ENCODE results near the gene POLRMT. TPM values are rescaled to one million over a fixed set of nuclear protein-coding genes. Genes with fewer than 3 reads are reported as not detected.
A peak's percentile ranks its signal among the peaks of the same experiment; 100 is the strongest.

The POLRMT gene
- polyA plus RNA-seq, 1 donor (not counting 4 experiments of a cell fraction or from before 2014, with no cell fraction given), result 33.3 TPM

DNA sequence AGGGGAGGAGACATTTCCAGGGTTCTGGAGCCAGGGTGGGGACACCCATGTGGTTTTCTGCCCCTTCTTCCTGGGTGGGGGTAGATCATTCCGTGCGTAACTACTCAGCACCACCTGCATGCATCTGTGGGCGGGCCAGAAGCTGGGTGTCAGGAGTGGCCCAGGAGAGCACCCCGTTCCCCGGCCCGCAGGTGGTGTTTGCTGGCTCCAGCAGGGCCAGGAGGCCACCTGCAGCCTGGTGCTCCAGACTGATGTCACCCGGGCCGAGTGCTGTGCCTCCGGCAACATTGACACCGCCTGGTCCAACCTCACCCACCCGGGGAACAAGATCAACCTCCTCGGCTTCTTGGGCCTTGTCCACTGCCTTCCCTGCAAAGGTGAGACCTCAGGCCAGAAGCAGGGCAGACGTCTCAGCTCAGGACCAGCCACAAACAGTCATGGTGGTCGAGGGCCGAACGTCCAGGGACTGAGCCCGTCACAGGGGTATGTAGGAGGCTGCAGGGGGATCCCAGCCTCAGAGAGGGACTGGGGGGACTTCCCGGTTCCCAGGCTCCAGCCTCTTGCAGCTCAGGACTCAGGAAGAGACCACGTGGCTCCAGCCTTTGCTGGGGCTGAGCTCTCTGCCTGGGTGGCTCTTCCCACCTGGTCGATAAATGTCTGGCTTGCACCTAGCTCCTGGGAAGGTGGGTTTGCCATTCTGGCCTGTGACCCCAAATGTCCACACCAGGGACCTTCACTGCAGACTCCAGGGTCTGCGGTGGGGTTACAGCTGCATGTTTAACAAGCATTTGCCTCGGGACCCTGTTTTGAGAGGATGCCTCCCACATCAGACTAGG is 44.5 kb upstream of the POLRMT start:
- Histone ChIP-seq H2AFZ (ENCODE audit: control insufficient read depth, low read length) (no peak overlapping the region), H3K27ac (ENCODE audit: control insufficient read depth, insufficient read depth, low read length) (peak overlapping the region; percentile 93), H3K4me2 (ENCODE audit: control insufficient read depth, extremely low read depth, insufficient read depth, low read depth, low read length) (peak overlapping the region; percentile 90), H3K4me1 (ENCODE audit: control insufficient read depth, extremely low read depth, insufficient read depth, low read length) (peaks cover 26% of the 10 kb centered on the region), H3K4me3 (ENCODE audit: control insufficient read depth in 2 of 3, extremely low read depth in 1 of 3, insufficient read depth in 2 of 3, low read depth in 1 of 3, low read length in 3 of 3) (peak overlapping the region; percentile 76 to 92 (median 77)), H4K20me1 (ENCODE audit: control insufficient read depth, extremely low read depth, insufficient read depth, low read length) (peaks cover 21% of the 10 kb centered on the region), H3K79me2 (ENCODE audit: control insufficient read depth, insufficient read depth, low read length) (peaks cover 23% of the 10 kb centered on the region), H3K9ac (ENCODE audit: control insufficient read depth, extremely low read depth, insufficient read depth, low read length) (peak overlapping the region; percentile 99), H3K36me3 (ENCODE audit: control insufficient read depth in 2 of 2, extremely low read depth in 1 of 2, insufficient read depth in 2 of 2, low read length in 2 of 2) (peaks cover 9 to 29% of the 10 kb centered on the region in 2 experiments), H3K27me3 (ENCODE audit: control insufficient read depth, extremely low read depth, insufficient read depth, low read length) (no peaks in the 10 kb centered on the region), H3K9me3 (ENCODE audit: control insufficient read depth, low read depth, low read length) (no peaks in the 10 kb centered on the region), H3K9me1 (ENCODE audit: control insufficient read depth, extremely low read depth, insufficient read depth, low read length) (peaks cover 2% of the 10 kb centered on the region)
- dilution Hi-C loops (cut with MboI; ENCODE audit: extremely low pct_ligation_motif_present, low sequenced_read_pairs), result no loop called here
- no peak for DNase-seq (ENCODE audit: low read depth, low spot score)
- peak; percentile 87 for FAIRE-seq
- no peak for TF ChIP-seq EZH2 (IDR thresholded peaks at IDR 0.05; ENCODE audit: low read length)
- TF ChIP-seq, protein P1, sequence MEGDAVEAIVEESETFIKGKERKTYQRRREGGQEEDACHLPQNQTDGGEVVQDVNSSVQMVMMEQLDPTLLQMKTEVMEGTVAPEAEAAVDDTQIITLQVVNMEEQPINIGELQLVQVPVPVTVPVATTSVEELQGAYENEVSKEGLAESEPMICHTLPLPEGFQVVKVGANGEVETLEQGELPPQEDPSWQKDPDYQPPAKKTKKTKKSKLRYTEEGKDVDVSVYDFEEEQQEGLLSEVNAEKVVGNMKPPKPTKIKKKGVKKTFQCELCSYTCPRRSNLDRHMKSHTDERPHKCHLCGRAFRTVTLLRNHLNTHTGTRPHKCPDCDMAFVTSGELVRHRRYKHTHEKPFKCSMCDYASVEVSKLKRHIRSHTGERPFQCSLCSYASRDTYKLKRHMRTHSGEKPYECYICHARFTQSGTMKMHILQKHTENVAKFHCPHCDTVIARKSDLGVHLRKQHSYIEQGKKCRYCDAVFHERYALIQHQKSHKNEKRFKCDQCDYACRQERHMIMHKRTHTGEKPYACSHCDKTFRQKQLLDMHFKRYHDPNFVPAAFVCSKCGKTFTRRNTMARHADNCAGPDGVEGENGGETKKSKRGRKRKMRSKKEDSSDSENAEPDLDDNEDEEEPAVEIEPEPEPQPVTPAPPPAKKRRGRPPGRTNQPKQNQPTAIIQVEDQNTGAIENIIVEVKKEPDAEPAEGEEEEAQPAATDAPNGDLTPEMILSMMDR (optimal IDR thresholded peaks at IDR 0.05 in 1 of 3, IDR thresholded peaks at IDR 0.05 in 1 of 3, conservative IDR thresholded peaks at IDR 0.05 in 1 of 3; ENCODE audit: extremely low read depth in 1 of 3, insufficient read depth in 2 of 3, low read length in 3 of 3), result no peak

DNA sequence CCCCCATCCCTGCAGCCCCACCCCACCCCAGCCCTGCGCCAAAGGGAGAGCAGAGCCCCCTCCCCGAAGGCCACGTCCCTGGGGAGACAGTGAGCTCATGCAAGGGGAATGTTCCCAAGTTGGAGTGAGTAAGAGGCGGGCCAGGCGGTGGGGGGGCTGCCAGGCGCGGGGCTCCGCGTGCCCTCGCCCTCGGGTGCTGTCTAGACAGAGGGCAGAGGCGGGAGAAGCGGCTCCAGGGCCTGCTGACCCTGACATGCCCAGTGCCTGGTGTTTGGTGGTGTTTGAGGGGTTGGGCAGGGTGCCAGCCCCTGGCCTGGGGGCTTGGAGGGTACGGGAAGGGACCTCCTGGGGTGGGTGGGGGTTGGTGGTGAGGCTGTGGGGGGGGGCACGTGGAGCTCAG is 43.9 kb upstream of the POLRMT start:
- no peaks in the 10 kb centered on the region for H3K27me3 ChIP-seq (ENCODE audit: control insufficient read depth, extremely low read depth, insufficient read depth, low read length)

More for the DNA sequence above, 43.9 kb upstream of the POLRMT start:
- Histone ChIP-seq H3K4me2 (ENCODE audit: control insufficient read depth, extremely low read depth, insufficient read depth, low read depth, low read length) (peak overlapping the region; percentile 90), H3K4me3 (ENCODE audit: control insufficient read depth in 2 of 3, extremely low read depth in 1 of 3, insufficient read depth in 2 of 3, low read depth in 1 of 3, low read length in 3 of 3) (peak overlapping the region; percentile 76 to 92 (median 89)), H3K9ac (ENCODE audit: control insufficient read depth, extremely low read depth, insufficient read depth, low read length) (peak overlapping the region; percentile 99), H3K27ac (ENCODE audit: control insufficient read depth, insufficient read depth, low read length) (peak overlapping the region; percentile 93), H2AFZ (ENCODE audit: control insufficient read depth, low read length) (no peak overlapping the region), H4K20me1 (ENCODE audit: control insufficient read depth, extremely low read depth, insufficient read depth, low read length) (peaks cover 19% of the 10 kb centered on the region), H3K9me3 (ENCODE audit: control insufficient read depth, low read depth, low read length) (no peaks in the 10 kb centered on the region), H3K9me1 (ENCODE audit: control insufficient read depth, extremely low read depth, insufficient read depth, low read length) (peaks cover 2% of the 10 kb centered on the region), H3K36me3 (ENCODE audit: control insufficient read depth in 2 of 2, extremely low read depth in 1 of 2, insufficient read depth in 2 of 2, low read length in 2 of 2) (peaks cover 9 to 29% of the 10 kb centered on the region in 2 experiments), H3K4me1 (ENCODE audit: control insufficient read depth, extremely low read depth, insufficient read depth, low read length) (peaks cover 26% of the 10 kb centered on the region), H3K79me2 (ENCODE audit: control insufficient read depth, insufficient read depth, low read length) (peaks cover 23% of the 10 kb centered on the region)
- FAIRE-seq, result peak; percentile 36
- no peak for TF ChIP-seq EZH2 (IDR thresholded peaks at IDR 0.05; ENCODE audit: low read length)
- TF ChIP-seq, protein P1 (optimal IDR thresholded peaks at IDR 0.05 in 1 of 3, IDR thresholded peaks at IDR 0.05 in 1 of 3, conservative IDR thresholded peaks at IDR 0.05 in 1 of 3; ENCODE audit: extremely low read depth in 1 of 3, insufficient read depth in 2 of 3, low read length in 3 of 3), result no peak
- dilution Hi-C loops (cut with MboI; ENCODE audit: extremely low pct_ligation_motif_present, low sequenced_read_pairs), result no loop called here
- DNase-seq (ENCODE audit: low read depth, low spot score), result no peak
